ENCODE results near the gene CCL16. TPM values are rescaled to one million over a fixed set of nuclear protein-coding genes. Genes with fewer than 3 reads are reported as not detected.
"Not testable (repeated sequence)": the region's sequence is repeated elsewhere in the genome, so short reads cannot be mapped to it uniquely, and the experiment has no call there.

The CCL16 gene, protein sequence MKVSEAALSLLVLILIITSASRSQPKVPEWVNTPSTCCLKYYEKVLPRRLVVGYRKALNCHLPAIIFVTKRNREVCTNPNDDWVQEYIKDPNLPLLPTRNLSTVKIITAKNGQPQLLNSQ
- not detected for total RNA-seq

DNA sequence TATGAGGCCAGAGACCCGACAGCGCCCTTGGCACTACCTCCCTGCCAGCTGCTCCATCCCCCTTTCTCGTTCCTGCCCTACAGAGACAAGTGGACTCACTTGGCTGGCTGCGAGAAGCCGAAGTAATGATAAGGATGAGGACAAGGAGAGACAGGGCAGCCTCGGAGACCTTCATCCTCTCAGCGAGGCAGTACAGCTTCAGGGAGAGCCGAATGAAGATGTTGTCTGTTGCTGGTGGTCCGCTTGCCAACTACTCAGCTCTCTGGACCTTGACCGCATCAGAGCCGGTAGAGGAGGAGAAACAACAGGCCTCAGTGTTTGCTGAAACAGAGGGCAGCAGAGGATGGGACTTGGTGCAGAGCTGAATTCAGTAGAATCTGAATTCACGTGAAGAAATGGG is at the start of gene CCL16:
CCL16 (minus strand) TSS at position 252 of the 400 bp plus-strand sequence; CDS start at position 175, 77 bp downstream.
- ATAC-seq, result no peak

DNA sequence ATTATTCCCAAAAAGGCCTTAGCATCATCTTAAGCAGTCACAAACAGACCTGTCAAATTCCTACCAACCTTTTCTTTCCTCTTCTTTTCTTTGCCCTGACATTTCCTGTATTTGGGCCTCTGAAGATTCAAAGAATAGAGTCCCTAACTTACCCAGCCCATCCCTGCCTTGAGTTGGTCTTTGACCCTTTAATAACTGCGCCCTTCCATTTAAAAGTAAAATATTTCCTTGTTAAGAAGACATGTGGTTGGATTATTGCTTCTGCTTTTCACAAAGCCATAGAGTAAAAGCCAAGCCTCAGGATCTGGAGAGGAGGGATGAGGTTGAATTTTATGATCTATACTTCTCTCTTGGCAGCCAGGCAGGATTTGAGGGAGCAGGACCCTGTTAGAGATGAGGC is 49.7 kb upstream of the CCL16 start:
- ATAC-seq, result no peak

DNA sequence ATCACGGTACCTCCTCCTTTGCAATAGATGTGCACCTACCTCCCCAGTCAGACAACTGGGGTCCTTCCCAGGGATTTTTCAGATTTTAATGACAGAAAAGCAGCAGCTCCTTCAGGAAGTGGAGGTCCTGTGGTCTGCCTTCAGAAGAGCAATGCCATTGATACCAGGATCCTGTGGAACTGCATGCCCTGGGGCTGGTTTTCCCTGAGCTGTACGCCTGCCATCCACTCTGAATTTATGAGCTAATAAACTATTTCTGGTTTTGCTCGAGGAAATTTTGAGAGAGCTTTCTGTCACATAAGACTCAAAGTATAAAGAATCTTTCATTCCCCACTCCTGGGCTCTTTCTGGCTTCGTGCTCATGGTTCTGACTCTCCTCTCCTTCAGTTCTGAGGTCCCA is 46.5 kb upstream of the CCL16 start:
- ATAC-seq, result no peak

DNA sequence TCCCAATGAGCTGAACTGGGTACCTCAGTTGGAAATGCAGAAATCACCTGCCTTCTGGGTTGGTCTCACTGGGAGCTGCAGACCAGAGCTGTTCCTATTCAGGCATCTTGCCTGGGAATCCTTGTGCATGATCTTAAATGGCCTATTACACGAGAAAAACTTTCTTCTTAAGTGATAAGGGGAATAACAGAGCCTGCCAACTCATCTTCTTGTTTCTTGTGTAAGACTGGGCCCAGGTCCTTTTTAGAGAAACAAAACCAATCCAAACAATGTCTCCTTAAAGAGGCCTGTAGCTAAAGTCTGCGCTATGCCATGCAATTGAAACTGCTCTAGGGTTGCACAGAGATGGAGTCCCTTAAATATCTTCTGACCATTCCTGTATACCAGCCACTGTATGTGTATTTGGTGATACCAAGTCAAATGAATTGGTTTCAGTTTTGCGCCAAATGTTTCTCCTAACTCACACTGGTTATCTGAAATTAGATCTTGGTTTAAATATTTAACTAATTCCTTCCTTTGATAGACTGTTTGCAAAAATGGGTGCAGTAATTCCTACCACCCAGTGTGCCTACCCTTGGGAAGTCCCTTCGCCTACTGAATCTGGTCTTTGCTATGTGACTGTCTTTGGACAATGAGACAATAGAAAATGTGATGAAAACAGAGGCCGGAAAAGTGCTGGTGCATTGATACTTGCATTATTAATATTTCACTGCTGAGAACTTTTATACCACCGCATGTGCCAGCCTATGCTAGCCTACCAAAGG is 43.0 kb upstream of the CCL16 start:
- no peak for ATAC-seq

DNA sequence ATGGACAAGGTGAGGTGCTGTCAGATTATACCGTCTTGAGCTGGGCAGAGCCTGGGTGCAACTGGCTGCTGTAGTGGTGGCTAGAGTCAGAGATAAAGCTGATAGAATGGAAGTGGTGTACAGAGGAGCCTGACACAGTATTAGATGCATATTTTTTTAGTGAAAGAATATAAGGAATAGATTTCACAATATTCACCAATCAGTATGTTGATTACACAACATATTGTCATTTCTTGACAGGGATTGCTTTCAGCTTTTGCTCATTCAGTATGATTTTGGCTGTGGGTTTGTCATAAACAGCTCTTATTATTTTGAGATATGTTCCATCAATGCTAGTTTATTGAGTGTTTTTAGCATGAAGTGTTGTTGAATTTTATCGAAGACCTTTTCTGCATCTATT is 38.1 kb upstream of the CCL16 start:
- ATAC-seq, result no peak

DNA sequence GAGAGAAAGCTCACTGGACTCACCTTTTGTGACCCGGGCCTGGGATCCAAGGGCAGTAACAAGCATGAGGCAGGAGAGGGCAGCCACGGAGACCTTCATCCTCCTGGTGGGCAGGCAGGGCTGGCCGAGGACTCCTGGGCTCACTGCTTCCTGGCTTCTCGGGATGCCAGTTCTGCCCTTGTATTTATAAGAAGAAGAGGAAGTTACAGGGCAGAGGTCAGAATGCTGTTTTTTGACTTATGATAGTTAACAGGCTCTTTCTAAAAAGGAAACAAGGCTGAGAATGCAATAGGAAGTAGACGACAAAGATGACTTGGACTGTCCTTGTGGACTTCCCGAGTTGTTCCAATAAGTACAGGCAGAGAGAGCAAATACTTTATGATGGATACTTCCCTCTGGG is 36.5 kb upstream of the CCL16 start, which contains the start of gene CCL23:
CCL23 (minus strand) TSS at position 174 of the 400 bp plus-strand sequence; CDS start at position 99, 75 bp downstream.
- no peak for ATAC-seq

DNA sequence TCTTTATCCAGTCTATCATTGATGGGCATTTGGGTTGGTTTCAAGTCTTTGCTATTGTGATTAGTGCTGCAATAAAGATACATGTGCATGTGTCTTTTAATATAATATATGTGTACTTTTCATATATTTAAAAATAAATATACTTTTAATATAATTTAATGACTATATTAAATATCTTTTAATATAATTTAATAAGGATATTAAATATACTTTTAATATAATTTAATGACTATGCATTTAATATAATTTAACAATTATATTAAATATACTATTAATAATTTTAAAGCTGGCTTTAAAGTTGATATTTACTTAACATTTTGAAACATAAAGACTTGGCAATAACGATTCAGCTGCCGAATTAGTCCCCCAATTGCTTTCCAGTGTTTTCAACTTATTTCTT is 35.3 kb upstream of the CCL16 start:
- ATAC-seq, result no peak

DNA sequence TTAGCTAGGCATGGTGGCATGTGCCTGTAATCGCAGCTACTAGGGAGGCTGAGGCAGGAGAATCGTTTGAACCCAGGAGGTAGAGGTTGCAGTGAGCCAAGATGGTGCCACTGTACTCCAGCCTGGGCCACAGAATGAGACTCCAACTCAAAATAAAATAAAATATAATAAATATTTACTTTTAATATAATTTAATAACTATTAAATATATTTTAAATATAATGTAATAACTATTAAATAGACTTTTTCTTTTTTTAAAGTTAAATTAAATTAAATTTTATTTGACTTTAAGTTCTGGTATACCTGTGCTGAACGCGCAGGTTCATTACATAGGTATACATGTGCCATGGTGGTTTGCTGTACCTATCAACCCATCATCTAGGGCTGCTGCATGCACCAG is 34.6 kb upstream of the CCL16 start:
- ATAC-seq, result not testable (repeated sequence)

DNA sequence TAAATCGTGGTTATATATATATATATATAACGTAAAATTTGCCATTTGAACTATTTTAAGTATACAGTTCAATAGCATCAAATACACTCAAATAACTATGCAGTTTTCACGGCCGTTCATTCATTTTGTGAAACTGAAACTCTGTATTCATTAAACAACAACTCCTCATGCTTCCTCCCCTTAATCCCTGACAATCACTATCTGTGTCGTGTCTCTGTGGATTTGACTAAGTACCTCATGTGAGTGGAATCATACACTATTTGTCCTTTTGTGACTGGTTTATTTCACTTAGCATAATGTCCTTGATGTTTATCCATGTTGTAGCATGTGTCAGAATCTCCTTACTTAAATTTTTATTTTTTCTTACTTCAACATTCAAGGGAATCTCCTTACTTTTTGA is 33.6 kb upstream of the CCL16 start:
- no peak for ATAC-seq

DNA sequence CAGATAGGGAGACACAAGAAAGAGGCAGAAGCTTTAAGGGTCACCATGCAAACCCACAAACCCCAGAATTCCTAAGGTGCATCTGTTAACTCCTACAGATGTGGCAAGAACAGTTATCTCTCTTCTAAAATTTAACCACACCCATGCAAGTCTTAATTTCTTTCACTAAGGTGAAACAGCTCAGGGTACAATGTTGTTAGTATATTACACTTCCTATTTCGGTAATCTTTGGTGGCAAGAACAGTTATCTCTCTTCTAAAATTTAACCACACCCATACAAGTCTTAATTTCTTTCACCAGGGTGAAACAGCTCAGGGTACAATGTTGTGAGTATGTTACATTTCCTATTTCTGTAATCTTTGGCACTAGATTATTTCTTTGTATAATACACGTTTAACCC is 29.9 kb upstream of the CCL16 start:
- ATAC-seq, result no peak

DNA sequence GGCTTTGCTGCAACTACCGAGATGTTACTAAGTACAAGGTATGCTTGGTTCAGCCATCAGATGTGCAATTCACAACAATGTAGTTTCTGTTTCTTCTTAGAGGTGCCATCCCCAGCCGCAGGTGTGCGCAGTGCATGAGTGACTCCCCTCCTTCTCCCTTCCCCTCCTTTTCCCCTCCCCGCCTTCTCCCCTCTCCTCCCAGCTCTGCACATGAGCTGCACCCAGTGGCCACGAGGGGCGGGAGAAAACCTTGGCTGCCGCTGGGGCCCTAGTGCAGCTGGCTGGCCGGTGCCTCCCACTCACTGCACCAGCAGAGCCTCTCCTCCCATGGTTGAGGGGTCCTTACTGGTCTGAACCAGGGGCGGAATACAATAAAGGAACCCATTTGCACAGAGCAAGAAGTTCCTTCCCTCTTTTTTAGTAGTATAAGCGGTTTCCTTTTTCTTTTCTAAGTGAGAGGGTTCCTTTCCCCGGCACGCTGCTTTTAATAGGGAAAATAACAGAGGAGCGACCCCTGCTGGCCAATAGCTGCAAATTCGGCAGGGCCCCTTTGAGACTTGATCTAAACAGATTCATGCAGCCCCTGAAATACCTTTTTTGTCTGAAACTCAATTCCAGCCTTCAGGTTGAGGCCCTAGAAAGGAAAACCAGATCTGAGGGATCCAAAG is 27.8 kb upstream of the CCL16 start:
- ATAC-seq, result no peak

DNA sequence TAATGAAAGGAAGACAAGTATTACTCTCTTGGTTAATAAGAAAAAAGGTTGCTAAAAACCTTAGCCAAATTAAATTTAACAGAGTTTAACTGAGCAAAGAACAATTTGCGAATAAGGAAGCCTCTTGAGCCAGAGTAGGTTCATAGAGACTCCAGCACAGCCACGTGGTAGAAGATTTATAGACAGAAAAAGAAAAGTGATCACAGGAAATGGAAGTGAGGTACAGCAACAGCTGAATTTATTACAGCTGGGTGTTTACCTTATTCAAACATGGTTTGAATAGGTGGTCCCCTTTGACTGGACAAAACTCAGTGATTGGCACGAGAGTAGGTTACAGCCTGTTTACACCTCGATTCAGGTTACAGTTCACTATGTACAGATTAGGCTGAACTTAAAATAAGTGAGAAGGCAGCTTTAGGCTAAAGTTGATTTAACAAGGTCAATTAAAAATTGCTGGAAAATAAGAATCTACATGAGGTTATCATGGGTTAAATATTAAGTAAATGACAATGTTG is 23.4 kb upstream of the CCL16 start:
- ATAC-seq, result no peak

DNA sequence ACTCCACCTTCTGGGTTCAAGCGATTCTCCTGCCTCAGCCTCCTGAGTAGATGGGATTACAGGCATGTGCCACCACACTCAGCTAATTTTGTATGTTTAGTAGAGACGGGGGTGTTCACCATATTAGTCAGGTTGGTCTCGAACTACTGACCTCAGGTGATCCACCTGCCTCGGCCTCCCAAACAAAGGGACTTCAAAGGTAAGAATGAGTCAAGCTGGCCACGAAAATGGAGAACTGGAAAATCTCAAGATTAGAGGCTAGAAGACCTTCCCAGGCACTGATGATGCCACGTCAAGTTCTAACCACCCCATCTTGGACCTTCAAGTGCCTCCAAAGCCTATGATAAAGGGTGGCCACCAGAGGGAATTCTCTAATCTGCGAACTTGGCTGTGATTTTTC is 21.3 kb upstream of the CCL16 start:
- ATAC-seq, result no peak

DNA sequence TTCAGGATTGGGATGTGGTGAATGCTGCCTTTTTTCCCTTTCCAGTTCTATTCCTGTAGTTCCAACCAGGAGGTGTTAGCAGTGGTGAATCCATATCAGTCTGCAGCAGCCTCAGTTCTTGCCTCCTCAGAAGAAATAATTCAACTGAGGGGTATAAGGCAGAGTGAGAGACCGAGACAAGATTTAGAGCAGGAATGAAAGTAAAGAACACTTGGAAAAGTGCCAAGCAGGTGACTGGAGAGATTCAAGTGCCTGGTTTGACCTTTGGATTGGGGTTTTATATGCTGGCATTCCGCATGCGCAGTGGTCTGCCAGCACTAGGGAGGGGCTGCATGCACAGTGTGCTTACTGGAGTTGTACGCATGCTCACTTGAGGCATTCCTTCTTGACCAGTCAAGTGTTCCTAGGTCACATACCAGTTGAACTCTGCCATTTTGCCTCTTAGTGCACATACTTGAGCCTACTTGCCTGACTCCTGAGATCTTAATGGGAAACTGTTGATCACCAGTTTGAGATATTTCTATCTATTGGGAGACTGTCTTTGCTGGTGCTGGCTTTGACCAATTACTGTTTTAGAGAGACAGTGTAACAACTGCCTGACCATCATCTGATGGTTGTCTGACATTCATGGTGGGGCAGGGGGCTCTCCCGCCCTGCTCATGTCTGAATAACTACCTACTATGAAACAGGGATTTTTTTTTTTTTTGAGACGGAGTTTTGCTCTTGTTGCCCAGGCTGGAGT is 20.7 kb upstream of the CCL16 start:
- no peak for ATAC-seq

DNA sequence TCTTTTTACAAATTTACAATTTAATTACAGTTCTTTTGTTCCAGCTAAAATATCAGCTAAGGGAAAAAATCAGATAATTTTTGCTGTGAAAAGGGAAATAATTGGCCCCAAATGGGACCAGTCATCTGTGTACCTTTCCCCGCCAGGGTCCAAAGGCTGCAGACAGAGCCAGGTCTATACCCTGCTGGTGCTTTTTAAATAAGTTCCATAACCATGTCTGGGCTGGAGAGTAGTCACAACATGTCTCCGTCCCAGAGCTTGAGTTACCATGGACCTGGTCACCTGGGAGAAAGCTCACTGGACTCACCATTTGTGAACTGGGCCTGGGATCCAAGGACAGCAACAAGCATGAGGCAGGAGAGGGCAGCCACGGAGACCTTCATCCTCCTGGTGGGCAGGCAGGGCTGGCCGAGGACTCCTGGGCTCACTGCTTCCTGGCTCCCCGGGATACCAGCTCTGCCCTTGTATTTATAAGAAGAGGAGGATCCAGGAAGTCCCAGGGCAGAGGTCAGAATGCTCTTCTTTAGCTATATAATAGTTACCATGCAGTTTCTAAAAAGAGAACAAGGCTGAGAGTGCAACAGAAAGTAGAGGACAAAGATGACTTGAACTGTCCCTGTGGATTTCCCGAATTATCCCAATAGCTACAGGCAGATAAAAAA is 19.9 kb upstream of the CCL16 start, which contains the start of gene CCL15:
CCL15 (minus strand) TSS at position 444 of the 662 bp plus-strand sequence; CDS start at position 383, 61 bp downstream.
- ATAC-seq, result no peak

DNA sequence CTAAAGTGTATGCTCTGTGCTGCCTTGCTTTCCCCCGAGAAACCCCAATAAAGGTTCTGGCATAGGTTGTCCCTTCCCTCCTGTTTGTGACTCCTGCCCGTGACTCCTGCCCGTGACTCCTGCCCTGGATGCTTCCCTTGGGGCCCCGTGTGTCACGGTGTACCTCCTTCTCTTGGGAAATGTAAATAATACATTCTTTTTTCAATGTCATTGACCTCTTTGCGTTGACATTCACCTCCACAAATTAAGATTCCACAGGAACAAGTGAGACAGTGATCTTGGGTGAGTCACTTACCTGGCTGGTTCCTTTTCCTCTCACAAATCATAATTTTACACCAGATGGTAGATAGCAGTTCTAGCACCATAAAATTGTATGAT is 19.4 kb upstream of the CCL16 start:
- ATAC-seq, result no peak

DNA sequence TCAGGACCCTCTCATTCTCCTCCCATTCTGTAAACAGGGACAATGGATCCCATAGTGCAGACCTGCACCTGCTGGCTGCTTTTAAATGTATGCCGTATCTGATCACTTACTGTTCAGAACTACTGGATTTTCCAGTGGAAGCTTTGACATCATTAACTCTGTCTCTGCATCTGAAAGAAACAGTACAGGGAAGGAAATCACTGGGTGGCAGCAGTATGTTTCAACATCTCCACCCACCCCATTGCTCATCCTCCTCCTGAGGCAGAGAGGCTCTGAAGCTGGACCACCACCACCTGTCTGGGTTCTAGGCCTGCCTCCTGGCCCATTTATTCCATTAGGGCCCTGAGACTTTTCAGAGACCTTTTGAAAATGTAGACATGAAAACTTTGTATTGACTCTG is 17.5 kb upstream of the CCL16 start:
- ATAC-seq, result no peak

DNA sequence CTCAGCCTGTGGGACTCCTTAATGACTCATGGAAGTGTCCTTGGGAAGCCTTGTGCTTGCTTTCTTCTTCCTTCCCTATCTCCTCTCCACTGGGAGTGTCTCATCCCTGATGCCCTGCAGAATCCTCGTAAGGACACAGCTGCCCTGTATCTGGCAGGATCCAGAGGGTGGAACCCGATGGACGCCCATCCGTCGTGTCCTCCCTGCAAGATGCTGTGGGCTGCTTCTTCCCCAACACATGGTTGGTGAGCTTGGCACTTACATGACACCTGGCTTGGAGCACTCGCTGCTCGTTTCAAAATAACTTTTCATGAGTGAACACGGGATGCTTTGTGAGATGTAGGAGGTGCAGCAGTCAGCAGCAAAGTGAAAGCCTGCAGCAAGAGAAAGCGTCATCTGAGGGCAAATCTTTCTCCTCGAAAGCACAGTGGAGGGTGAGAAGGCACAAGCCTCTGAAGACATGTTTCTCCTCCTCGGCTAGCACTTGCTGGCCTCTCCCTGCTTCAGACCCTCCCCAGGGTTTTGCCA is 16.8 kb upstream of the CCL16 start:
- ATAC-seq, result no peak

DNA sequence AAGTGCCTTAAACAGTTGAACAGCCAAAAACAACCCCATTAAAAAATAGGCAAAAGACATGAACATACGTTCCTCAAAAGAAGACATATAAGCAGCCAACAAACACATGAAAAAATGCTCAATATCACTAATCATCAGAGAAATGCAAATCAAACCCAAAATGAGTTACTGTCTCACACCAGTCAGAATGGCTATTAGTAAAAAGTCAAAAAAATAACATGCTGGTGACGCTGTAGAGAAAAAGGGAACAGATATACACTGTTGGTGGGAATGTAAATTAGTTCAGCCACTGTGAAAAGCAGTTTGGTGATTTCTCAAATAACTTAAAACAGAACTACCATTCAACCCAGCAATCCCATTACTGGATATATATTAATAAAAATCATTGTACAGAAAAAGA is 14.0 kb upstream of the CCL16 start:
- not testable (repeated sequence) for ATAC-seq

DNA sequence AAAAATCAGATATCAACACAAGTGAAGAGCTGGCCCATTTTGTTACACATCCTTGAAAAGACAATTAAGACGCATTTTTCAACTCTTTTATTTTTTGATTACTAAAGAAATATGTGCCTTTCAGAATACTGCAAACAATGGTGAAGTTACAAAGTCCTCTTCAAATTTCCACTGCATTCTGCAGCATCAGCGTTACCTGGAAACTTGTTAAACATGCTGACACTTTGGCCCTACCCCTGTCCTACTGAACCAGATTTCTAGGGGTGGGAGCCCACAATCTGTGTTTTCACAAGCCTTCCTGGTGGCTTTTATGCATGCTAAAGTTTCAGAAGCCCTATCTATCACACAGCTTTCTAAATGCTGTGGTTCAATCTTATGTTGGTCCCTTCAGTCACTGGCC is 9.8 kb upstream of the CCL16 start:
- ATAC-seq, result no peak

DNA sequence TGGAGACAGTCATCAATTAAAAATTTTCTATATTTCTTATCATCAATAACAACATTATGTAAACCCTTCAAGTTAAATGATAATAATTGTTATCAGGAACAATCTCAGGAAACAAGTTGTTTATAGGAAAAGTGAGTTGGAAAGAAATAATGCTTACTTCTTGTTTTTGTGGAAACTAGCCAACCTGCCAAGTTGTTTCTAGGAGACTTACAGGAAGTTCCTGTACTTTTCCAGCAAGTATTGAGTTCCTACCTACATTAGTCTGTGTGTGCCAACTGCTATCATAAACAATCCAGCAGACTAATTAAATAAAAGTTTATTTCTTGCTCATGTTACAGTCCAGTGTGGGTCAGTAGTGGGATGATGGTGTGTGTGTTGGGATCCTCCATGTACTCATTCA is 6.9 kb upstream of the CCL16 start:
- ATAC-seq, result no peak

DNA sequence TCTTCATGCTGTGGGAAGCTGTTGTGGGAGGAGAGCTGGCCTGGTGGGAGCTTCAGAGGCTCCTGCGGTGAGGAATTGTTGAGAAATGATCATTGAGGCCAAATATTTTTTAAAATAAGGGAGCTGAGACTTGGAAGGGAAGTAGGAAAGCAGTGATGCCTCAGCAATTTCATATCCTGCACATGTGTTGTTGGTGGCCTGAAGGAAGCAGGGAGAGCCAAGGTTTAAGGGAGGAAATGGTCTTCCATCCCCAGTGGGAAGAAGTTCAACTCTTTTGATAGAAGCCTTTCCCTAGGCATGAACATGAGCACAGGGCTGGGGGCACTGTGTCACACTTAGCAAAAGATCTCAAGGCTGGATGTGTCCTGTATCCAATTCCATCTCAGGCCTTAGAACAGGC is 5.3 kb upstream of the CCL16 start, which contains the start of gene CCL14:
CCL14 (minus strand) TSS at position 87 of the 400 bp plus-strand sequence; CDS start at position 7, 80 bp downstream.
- no peak for ATAC-seq

Measured in esophagus mucosa (tissue), 1 donor.